Fibroblast of lung (primary cell): Measurements from ENCODE around the gene FLOT1. TPM values are rescaled to one million over a fixed set of nuclear protein-coding genes. Genes with fewer than 3 reads are reported as not detected.

Experiments
- DNase-seq, 2 donors: peaks; one replicate each; pipeline versions ENCODE4 v3.0.0 to v3.0.0-alpha.2; 2010; ENCODE audit warnings: low read depth in 2 of 2
- H2AFZ ChIP-seq: 2 replicates; pipeline ENCODE4 v1.5.1; 2012; ENCODE audit warnings: low read length, control low read depth, inconsistent platforms
- H3K27ac ChIP-seq: 2 replicates; pipeline ENCODE4 v1.5.1; 2011; ENCODE audit warnings: low read length, control low read depth; ENCODE audit not compliant: insufficient read depth
- H3K27me3 ChIP-seq: 2 replicates; pipeline ENCODE4 v1.5.1; 2011; ENCODE audit warnings: mild to moderate bottlenecking, low read length; ENCODE audit not compliant: control insufficient read depth, insufficient read depth
- H3K36me3 ChIP-seq: 2 replicates; pipeline ENCODE4 v1.5.1; 2011; ENCODE audit warnings: low read length; ENCODE audit not compliant: control insufficient read depth, insufficient read depth
- H3K4me1 ChIP-seq: 2 replicates; pipeline ENCODE4 v1.5.1; 2011; ENCODE audit warnings: low read length; ENCODE audit not compliant: control insufficient read depth, insufficient read depth; ENCODE audit errors: extremely low read depth
- H3K4me2 ChIP-seq: 2 replicates; pipeline ENCODE4 v1.5.1; 2011; ENCODE audit warnings: low read length, control low read depth; ENCODE audit not compliant: insufficient read depth; ENCODE audit errors: extremely low read depth
- H3K4me3 ChIP-seq, 4 experiments: fragments of 200-600 bp in 1 of 4; sonication (generic) in 1 of 4; replicated peaks in 1 of 4; 2 replicates each; pipeline ENCODE4 v1.5.1; 2011 to 2016; ENCODE audit warnings: low read length in 4 of 4, low read depth in 3 of 4, mild to moderate bottlenecking in 3 of 4, control low read depth in 2 of 4, inconsistent platforms in 1 of 4, mixed read lengths in 1 of 4; ENCODE audit not compliant: insufficient read depth in 1 of 4; ENCODE audit errors: control extremely low read depth in 1 of 4
- H3K79me2 ChIP-seq: 2 replicates; pipeline ENCODE4 v1.5.1; 2012; ENCODE audit warnings: mild to moderate bottlenecking, low read length, inconsistent platforms; ENCODE audit not compliant: control insufficient read depth, insufficient read depth
- H3K9ac ChIP-seq: 2 replicates; pipeline ENCODE4 v1.5.1; 2011; ENCODE audit warnings: mild to moderate bottlenecking, low read length, control low read depth; ENCODE audit not compliant: insufficient read depth
- H3K9me3 ChIP-seq: 2 replicates; pipeline ENCODE4 v1.5.1; 2012; ENCODE audit warnings: low read depth, low read length; ENCODE audit not compliant: control insufficient read depth, insufficient read depth
- H4K20me1 ChIP-seq: 2 replicates; pipeline ENCODE4 v1.5.1; 2011; ENCODE audit warnings: low read length; ENCODE audit not compliant: control insufficient read depth, insufficient read depth; ENCODE audit errors: extremely low read depth
- EZH2 ChIP-seq: IDR thresholded peaks from 2 replicates; pipeline ENCODE4 v1.5.1; 2012; ENCODE audit warnings: low read length, control low read depth, mild to moderate bottlenecking; ENCODE audit errors: missing control alignments
- polyA plus RNA-seq, 2 donors: library from polyadenylated mRNA; depleted of rRNA in 1 of 2; stranded (reverse) in 1 of 2; unstranded in 1 of 2; fragments of >200 nt; gene quantifications; 2 replicates each; pipeline ENCODE4 v1.2.1, GENCODE V29; 2011 to 2012; ENCODE audit warnings: missing spikeins in 1 of 2
- total RNA-seq: library from RNA; depleted of rRNA; stranded (reverse); fragments of >200 nt; gene quantifications from 2 replicates; pipeline ENCODE4 v1.2.1, GENCODE V29; 2014
- TF ChIP-seq, protein P1 (sequence below), 2 donors: IDR thresholded peaks in 1 of 2; conservative IDR thresholded peaks in 1 of 2; 1 replicate in 1 of 2; 2 replicates in 1 of 2; pipeline ENCODE4 v1.5.1; 2011 to 2012; ENCODE audit warnings: low read length in 2 of 2, control low read depth in 1 of 2, inconsistent platforms in 1 of 2, low read depth in 1 of 2, mild to moderate bottlenecking in 1 of 2

FLOT1 gene
- total and polyA plus RNA-seq, 2 donors (not counting 1 experiment from before 2014, with no cell fraction given), result 180 to 301 TPM

DNA sequence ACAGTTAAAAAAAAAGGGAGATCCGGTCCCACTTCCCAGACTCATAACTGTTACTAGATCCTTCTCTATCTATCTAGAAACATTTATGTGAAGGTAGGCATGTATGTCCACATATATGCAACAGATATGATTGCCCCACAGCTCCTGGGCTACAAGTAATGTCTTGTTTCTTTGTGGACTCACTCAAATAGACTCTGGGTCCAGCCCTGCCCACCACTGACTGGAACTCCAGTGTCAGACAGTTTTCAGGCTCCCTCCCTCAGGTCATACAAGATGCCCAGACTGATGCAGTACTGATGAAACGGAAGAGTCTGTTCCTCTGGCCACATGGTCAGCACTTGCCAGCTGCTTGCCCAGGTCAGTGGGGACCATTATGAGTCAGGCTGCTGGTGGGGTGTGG, 32.6 kb upstream of the FLOT1 start:
- Histone ChIP-seq H3K4me1 (peaks cover 19% of the 10 kb centered on the region), H3K4me2 (no peak overlapping the region), H3K27me3 (no peaks in the 10 kb centered on the region), H3K36me3 (no peaks in the 10 kb centered on the region), H4K20me1 (no peaks in the 10 kb centered on the region), H3K27ac (no peak overlapping the region), H3K9ac (no peak overlapping the region), H3K79me2 (no peaks in the 10 kb centered on the region), H3K9me3 (no peaks in the 10 kb centered on the region), H3K4me3 (no peak overlapping the region), H2AFZ (no peak overlapping the region)
- TF ChIP-seq EZH2, result no peak
- TF ChIP-seq, protein P1, sequence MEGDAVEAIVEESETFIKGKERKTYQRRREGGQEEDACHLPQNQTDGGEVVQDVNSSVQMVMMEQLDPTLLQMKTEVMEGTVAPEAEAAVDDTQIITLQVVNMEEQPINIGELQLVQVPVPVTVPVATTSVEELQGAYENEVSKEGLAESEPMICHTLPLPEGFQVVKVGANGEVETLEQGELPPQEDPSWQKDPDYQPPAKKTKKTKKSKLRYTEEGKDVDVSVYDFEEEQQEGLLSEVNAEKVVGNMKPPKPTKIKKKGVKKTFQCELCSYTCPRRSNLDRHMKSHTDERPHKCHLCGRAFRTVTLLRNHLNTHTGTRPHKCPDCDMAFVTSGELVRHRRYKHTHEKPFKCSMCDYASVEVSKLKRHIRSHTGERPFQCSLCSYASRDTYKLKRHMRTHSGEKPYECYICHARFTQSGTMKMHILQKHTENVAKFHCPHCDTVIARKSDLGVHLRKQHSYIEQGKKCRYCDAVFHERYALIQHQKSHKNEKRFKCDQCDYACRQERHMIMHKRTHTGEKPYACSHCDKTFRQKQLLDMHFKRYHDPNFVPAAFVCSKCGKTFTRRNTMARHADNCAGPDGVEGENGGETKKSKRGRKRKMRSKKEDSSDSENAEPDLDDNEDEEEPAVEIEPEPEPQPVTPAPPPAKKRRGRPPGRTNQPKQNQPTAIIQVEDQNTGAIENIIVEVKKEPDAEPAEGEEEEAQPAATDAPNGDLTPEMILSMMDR (conservative IDR thresholded peaks at IDR 0.05 in 1 of 2, IDR thresholded peaks at IDR 0.05 in 1 of 2; ENCODE audit: low read depth in 1 of 2, low read length in 2 of 2), result no peak
- DNase-seq, result no peak

DNA sequence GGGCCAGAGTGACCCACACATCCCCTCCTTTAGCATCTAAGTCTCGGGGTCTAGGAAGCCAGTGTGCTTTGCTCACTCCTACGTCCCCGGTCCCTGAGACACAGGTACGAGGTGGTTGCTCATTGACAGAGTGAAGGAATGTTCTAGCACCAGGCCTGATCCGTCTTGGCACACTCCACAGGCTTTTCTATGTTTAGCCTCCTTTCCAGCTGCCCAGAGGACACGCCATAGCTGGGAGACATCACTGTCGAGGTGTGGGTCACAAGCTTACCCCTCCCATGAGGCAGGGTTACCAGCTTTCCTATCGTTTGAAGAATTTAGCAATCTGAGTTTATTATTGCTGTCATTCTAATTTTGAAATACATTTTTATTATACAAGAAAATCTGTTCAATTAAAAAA, 32.2 kb upstream of the FLOT1 start:
- Histone ChIP-seq H3K9ac (no peak overlapping the region), H2AFZ (peak overlapping the region; percentile 2), H3K4me2 (no peak overlapping the region), H4K20me1 (no peaks in the 10 kb centered on the region), H3K4me1 (peaks cover 18% of the 10 kb centered on the region), H3K4me3 (no peak overlapping the region), H3K9me3 (no peaks in the 10 kb centered on the region), H3K27me3 (no peaks in the 10 kb centered on the region), H3K27ac (no peak overlapping the region), H3K36me3 (no peaks in the 10 kb centered on the region), H3K79me2 (no peaks in the 10 kb centered on the region)
- DNase-seq, result no peak
- TF ChIP-seq EZH2, result no peak
- TF ChIP-seq, protein P1 (conservative IDR thresholded peaks at IDR 0.05 in 1 of 2, IDR thresholded peaks at IDR 0.05 in 1 of 2; ENCODE audit: low read depth in 1 of 2, low read length in 2 of 2), result no peak

DNA sequence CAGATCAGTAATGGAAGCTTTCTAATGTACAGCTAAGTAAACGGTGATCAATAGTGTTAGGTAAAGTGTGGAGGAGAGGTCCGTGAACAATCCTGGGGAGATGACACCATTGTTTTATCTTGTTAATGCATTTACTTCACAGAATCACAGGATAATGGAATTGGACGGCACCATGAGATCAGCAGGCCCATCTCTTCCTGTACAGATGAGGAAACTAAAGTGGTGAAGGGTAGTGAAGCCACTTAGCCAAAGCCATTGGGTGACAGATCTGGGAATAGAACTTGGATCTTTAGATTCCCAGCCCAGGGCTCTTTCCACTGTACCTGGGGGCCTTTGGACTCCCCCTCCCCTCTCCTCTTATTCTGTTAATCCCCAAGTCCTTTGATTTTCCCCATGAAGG, 28.1 kb upstream of the FLOT1 start:
- no peaks in the 10 kb centered on the region for H3K36me3 ChIP-seq
- no peaks in the 10 kb centered on the region for H3K9me3 ChIP-seq
- H3K4me3 ChIP-seq, result no peak overlapping the region
- H3K4me1 ChIP-seq, result peaks cover 18% of the 10 kb centered on the region
- peak overlapping the region; percentile 93 for H3K27ac ChIP-seq
- no peak overlapping the region for H2AFZ ChIP-seq
- no peak for DNase-seq
- no peaks in the 10 kb centered on the region for H3K79me2 ChIP-seq
- H3K27me3 ChIP-seq, result no peaks in the 10 kb centered on the region
- H3K4me2 ChIP-seq, result no peak overlapping the region
- TF ChIP-seq EZH2, result no peak
- TF ChIP-seq, protein P1 (conservative IDR thresholded peaks at IDR 0.05 in 1 of 2, IDR thresholded peaks at IDR 0.05 in 1 of 2; ENCODE audit: low read depth in 1 of 2, low read length in 2 of 2), result no peak
- no peaks in the 10 kb centered on the region for H4K20me1 ChIP-seq
- H3K9ac ChIP-seq, result no peak overlapping the region
